HG03520 (cell line): Measurements from ENCODE around the gene DIP2C.

Experiments
- ATAC-seq: cut with Tn5 transposase; IDR thresholded peaks from one replicate; pipeline ENCODE4 v1.9.1; 2021; ENCODE audit warnings: mild to moderate bottlenecking, moderate library complexity; ENCODE audit not compliant: unreplicated experiment

DIP2C gene

DNA sequence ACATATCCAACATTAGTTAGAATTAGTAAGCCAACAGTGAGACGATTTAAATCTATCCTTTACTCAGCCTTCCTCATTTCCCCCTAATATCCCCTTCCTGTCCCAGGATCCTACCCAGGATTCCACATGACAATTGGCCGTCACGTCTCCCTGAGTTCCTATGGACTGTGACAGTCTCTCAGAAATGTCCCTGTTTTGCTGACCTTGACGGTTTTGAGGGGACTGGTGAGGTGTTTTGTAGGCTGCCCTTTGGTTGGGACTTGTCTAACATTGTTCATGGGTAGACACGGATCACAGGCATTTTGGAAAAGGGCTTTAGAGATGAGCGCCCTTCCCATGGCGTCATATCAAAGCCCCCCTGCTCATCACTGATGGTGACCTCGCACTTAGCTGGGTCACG lies 391.4 kb downstream of the DIP2C start:
- ATAC-seq = no peak

DNA sequence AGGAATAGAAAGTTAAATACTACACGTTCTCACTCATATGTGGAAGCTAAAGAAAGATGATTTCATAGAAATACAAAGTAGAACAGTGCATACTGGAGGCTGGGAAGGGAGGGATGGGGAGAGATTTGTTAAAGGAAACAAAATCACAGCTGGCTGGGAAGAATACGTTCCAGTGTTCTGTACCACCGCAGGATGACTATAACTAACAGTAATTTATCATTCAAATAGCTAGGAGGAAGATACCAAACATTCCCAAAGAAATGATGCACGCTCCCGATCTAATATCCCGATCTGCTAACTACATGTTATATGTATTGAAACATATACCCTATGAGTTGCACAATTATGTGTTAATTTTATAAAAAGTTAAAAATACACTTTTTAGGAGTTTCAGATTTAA lies 391.9 kb downstream of the DIP2C start:
- ATAC-seq = no peak

DNA sequence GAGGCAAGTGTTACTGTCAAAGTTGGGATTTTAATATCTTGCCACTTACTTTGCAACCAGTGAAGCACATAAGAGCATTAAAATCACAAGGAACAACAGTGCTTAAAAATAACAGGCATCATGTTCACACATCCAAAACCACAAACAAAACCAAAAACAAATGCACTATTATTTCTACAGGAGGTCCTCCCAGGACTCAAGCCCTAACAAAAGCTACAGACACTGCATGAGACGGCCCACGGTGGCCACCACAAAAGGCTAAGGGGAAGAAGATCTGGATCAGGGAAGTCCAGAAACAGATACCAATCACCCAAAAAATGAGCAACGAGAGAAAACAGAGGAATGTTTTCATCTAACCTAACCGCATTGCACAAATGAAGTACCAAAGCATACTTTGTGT lies 395.8 kb downstream of the DIP2C start:
- ATAC-seq = no peak

- no peak for ATAC-seq
Measured at GRCh38 chr10:290026-290725, 399.3 kb downstream of the DIP2C start.

DNA sequence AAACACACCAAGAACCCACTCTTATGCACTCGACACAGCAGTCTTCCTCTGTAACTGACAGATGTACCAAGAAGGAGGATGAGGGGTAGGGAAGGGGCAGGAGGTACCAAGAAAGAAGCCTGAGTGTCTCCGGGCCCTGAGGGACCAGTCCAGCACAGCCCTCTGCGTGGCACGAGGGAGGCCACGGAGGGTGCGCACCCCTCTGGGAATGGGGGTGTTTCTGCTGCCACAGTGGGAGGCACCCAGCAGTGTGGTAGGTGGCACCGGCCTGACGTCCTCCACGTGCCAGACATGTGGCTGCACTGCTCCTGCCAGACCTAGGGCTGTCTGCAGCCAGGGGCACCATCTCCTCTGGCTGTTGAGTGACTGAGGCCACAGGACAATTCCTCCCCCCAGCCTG lies 399.9 kb downstream of the DIP2C start:
- no peak for ATAC-seq

GRCh38 chr10:288316-289200 lies 400.9 kb downstream of the DIP2C start:
- no peak for ATAC-seq

- no peak for ATAC-seq
Measured at GRCh38 chr10:287814-288213, 401.7 kb downstream of the DIP2C start.

DNA sequence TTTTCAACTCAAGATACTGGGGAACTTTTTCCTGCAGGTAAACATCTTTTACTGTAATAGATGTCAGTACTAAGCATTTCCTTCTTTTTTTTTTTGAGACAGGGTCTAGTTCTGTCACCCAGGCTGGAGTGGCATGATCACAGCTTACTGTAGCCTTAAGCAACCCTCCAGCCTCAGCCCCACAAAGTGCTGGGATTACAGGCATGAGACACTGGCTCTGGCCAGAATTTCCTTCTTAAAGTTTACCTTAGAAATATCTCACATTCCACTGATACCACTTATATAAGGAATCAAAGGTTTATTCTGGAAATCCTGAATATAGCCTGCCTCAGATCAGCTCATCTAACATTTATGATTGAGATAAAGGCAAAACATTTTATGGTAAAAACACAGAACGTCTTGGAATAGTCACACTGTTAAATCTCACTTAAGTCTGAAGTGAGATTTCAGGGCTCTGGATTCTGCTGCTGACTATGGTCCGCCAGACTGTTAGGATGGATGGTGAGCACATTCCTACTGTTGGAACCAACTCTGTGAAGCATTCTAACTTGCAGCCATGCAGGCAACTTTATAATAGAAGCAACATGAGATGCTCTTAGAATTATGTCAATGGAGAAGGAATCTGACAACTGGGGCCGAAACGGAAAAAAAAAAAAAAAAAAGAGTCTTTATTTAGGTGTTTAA lies 402.3 kb downstream of the DIP2C start:
- ATAC-seq = no peak

GRCh38 chr10:285216-285615 lies 404.3 kb downstream of the DIP2C start:
- ATAC-seq = no peak

DNA sequence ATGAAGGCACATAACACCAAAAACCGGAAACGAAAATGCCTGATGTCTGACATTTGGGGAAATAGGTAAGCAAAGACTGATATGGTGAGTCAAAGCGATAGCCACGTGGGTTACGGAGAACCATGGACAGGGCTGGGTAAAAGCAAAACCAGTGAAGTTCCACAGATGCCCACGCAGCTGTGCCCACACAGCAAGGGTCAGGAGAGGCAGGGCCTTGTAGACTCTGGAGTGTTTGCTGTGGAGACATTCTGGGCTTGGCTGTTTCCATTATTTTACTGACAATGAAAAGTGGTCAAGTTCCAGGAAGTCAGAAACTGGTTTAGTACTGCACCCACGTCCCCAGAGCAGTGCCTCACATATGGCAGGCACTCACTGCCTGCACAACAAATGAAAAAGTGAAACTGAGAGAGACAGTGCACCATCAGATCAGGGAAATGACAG lies 405.5 kb downstream of the DIP2C start:
- peak; percentile 82 for ATAC-seq

DNA sequence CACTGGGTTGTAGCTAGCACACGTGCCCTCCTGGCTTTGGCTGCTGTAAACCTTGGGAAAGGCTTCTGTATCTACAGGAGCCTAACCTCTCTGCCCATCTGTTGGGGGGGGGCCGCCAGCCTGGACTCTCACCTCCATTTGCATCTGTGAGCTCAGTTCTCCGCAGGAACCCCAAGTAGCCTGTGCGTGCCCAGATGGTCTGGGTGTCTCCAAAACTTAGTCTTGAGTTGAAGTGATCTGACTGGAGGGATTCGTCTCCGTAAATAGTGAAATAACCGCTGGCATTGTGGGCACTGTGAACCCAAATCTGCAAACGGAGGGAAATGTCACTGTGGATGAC lies 406.4 kb downstream of the DIP2C start:
- ATAC-seq = no peak

DNA sequence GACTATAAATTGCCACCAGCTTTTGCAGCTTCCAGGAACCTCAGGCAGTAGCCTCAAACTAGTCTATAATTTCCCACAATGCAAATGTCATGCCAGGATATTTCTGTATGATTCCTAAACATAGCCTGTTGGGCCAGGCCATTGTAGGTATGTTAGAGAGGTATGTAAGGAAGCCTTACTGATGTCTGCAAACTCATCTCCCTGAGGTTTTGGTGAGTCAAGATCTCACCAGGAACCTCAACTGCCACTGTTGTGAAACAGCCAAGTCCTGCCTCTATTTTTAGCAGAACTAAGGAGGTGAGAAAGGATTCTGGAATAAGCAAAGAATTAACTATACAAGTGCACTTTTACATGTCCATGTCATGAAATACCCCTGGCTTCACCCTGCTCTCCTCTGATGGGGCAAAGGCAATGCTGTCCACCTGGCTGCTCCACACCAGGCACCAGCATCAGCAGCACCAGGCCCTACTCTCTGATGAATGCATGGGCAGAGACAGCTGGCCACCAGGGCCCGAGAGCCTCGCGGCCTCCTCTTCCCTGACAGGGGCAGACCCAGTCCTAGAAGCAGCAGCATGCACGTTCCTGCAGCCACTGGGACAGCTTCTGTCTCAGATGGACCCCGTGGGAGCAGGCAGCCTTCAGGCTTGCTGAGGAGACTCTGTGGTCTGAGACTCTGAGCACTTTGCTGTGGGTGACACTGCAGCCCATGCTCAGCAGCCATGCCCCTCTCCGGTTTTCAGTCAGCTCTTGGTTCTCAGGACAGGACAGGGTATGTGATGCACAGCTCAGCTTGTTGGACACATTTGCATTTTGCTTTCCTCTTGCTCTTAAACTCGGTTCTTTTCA lies 407.0 kb downstream of the DIP2C start:
- ATAC-seq = no peak

- no peak for ATAC-seq
Measured at GRCh38 chr10:279655-280054, 409.8 kb downstream of the DIP2C start.

DNA sequence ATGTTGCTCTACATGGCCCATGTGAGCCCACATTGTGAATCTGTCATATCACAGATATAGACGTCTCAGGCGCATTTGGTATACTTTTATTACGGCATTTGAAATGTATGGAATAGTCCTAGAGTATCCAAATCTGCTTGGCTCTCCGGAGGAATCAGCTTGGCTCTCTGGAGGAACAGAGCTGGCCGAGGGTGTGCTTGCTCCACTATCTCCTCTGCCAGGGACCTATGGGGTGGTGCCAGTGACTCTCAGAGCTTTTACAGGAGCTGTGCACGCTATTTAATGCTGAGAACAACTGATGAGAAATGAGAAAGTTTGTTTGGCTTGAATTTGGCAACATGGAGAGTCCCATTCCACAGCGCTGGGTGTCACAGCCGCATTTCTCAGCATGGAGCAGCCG lies 410.2 kb downstream of the DIP2C start:
- ATAC-seq = no peak

DNA sequence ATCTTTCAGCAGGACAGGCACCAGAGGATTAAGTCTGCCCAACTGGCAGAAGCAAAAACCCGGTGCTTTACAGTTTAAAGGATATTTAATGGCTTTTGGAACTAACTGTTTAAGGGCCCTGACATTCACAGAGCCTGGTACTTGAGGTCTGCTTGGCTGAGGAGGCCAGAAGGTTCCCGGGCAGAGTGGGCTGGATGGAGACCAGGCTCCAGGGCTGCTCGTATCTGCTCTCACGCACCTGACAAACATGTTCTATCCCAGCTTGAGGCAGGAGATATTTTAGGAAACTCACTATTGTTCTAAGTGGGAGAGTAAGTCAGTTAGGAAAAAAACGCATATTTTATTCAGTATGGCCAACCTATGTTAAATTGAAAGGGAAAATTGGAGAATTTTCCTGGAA lies 410.8 kb downstream of the DIP2C start:
- ATAC-seq = no peak

DNA sequence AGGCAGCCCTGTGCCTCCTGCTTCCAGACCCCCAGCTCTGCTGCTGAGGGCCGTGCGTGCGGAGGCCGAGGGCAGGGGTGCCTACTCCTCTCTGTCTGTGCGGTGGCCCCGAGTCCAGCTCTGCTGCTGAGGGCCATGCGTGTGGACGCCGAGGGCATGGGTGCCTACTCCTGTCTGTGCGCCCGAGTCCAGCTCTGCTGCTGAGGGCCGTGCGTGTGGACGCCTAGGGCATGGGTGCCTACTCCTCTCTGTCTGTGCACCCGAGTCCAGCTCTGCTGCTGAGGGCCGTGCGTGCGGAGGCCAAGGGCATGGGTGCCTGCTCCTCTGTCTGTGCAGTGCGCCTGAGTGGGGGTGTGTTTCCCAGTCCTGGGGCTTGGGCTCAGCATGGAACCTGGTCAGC lies 411.5 kb downstream of the DIP2C start:
- ATAC-seq = no peak

DNA sequence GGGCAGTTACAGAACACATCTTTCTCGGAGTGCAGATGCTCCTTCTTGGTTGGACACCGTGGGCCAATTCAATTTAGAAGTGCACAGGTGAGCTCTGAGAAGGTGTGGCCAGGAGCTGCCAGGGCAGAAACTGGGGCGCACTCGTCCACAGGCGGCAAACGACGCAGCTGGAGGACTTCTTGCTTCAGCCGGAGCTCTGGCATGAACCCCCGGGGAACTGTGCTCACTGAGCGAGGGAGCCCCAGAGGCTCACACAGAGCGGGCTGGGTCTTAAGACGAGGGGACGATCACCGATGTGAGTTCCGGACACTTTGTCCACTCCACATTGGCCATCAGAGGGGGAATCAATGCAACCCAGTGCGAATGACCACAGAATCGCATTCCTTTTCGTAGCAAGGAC lies 413.8 kb downstream of the DIP2C start:
- ATAC-seq = no peak

GRCh38 chr10:274866-275265 lies 414.6 kb downstream of the DIP2C start:
- ATAC-seq = no peak

DNA sequence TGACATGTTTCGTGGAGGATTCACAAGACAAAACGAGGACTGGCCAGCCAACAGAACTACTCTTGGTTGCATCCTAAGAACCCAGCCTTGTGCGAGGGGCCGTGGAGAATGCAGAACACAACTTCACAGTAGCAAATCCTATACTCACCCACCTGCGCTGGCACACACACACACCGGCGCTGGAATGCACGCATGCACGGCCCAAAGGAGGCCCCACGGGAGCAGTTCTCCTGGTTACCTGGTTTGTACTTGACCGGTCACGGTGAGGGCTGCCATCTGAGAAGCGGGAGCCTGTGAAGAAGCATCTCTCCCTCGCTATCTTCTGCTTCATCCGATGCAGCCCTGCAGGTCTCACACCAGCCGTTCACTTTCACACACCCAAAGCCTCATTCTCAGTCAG lies 416.4 kb downstream of the DIP2C start:
- ATAC-seq = no peak

GRCh38 chr10:271722-272121 lies 417.7 kb downstream of the DIP2C start:
- ATAC-seq = no peak

- ATAC-seq = no peak
Measured at GRCh38 chr10:271201-271600, 418.3 kb downstream of the DIP2C start.
